ENCODE results near the gene SLC38A10.

SLC38A10 gene

GRCh38 chr17:81273698-81274470 lies 21.2 kb downstream of the SLC38A10 start:
- DNase-seq = no peak

GRCh38 chr17:81272616-81273015 lies 22.5 kb downstream of the SLC38A10 start:
- DNase-seq = no peak

- DNase-seq = no peak
These were observed 23.9 kb downstream of the SLC38A10 start for GRCh38 chr17:81271226-81271625.

GRCh38 chr17:81270279-81270678 lies 24.8 kb downstream of the SLC38A10 start:
- no peak for DNase-seq

- DNase-seq = no peak
These were observed 27.6 kb downstream of the SLC38A10 start for GRCh38 chr17:81267390-81268067.

- DNase-seq = no peak
These were observed 29.5 kb downstream of the SLC38A10 start for GRCh38 chr17:81265576-81265975.

- DNase-seq = no peak
These were observed 30.5 kb downstream of the SLC38A10 start for GRCh38 chr17:81264640-81265039.

- DNase-seq = no peak
These were observed 31.5 kb downstream of the SLC38A10 start for GRCh38 chr17:81263371-81264181.

- no peak for DNase-seq
These were observed 33.3 kb downstream of the SLC38A10 start for GRCh38 chr17:81261582-81262336.

GRCh38 chr17:81261096-81261495 lies 34.0 kb downstream of the SLC38A10 start:
- no peak for DNase-seq

GRCh38 chr17:81260641-81261040 lies 34.5 kb downstream of the SLC38A10 start:
- DNase-seq = no peak

GRCh38 chr17:81260171-81260570 lies 34.9 kb downstream of the SLC38A10 start:
- DNase-seq = no peak

GRCh38 chr17:81259058-81259605 lies 36.0 kb downstream of the SLC38A10 start:
- no peak for DNase-seq

- DNase-seq = no peak
These were observed 36.8 kb downstream of the SLC38A10 start for GRCh38 chr17:81258292-81258691.

GRCh38 chr17:81257533-81257932 lies 37.6 kb downstream of the SLC38A10 start:
- DNase-seq = no peak

GRCh38 chr17:81256616-81257015 lies 38.5 kb downstream of the SLC38A10 start:
- no peak for DNase-seq

- peak in 1 of 2 donors; percentile 36 for DNase-seq
These were observed 40.0 kb downstream of the SLC38A10 start for GRCh38 chr17:81254955-81255717.

- peak; percentile 69 to 74 for DNase-seq
These were observed 41.6 kb downstream of the SLC38A10 start for GRCh38 chr17:81253358-81254131.

GRCh38 chr17:81252987-81253329 lies 42.1 kb downstream of the SLC38A10 start:
- DNase-seq = no peak

- DNase-seq = no peak
These were observed 42.7 kb downstream of the SLC38A10 start for GRCh38 chr17:81252326-81252986.

All from CD4-positive, alpha-beta T cell treated with Interleukin-4 for 1 hour (primary cell).